SK-N-SH (cell line): ENCODE data around the gene ORMDL3. TPM values are rescaled to one million over a fixed set of nuclear protein-coding genes. Genes with fewer than 3 reads are reported as not detected.
"Not testable (repeated sequence)": the region's sequence is repeated elsewhere in the genome, so short reads cannot be mapped to it uniquely, and the experiment has no call there.

Source experiments
- CTCF ChIA-PET: fragments of 300-600, 350-600 bp; formaldehyde crosslinking; extraction: SDS; loops from one replicate; lab custom pipeline; 2021; lab: Yijun Ruan, JAX
- POLR2A ChIA-PET: fragments of 350-600 bp; sonication (Branson Sonifier 250); formaldehyde crosslinking; extraction: SDS; loops from one replicate; lab custom pipeline; 2020; ENCODE audit warnings: antibody characterized with exemption, inconsistent platforms; lab: Yijun Ruan, JAX
- DNase-seq: peaks from one replicate; pipeline ENCODE4 v3.0.0; 2012
- H2AFZ ChIP-seq: fragments of 200-600 bp; sonication (generic); 2 replicates; pipeline ENCODE4 v1.8.1; 2016; ENCODE audit warnings: antibody characterized with exemption, mild to moderate bottlenecking, low read depth
- H3F3A ChIP-seq: fragments of 200-600 bp; sonication (generic); replicated peaks from 2 replicates; pipeline ENCODE3; 2016; ENCODE audit warnings: antibody characterized with exemption, mild to moderate bottlenecking; ENCODE audit not compliant: insufficient read depth
- H3K27ac ChIP-seq, 2 experiments: fragments of 200-500 bp in 1 of 2; fragments of 200-600 bp in 1 of 2; sonication (Bioruptor generic) in 1 of 2; sonication (generic), shearing (Covaris generic) in 1 of 2; 2 replicates each; pipeline versions ENCODE4 v1.5.1 to v1.6.1; 2014 to 2016; ENCODE audit warnings: low read depth in 2 of 2, inconsistent platforms in 1 of 2, low read length in 1 of 2, mild to moderate bottlenecking in 1 of 2, mixed read lengths in 1 of 2
- H3K27me3 ChIP-seq: fragments of 200-600 bp; sonication (generic), shearing (Covaris generic); 2 replicates; pipeline ENCODE4 v1.6.1; 2016; ENCODE audit warnings: mixed run types; ENCODE audit not compliant: insufficient read depth
- H3K36me3 ChIP-seq, 2 experiments: fragments of 200-500 bp in 1 of 2; fragments of 200-600 bp in 1 of 2; sonication (Bioruptor generic) in 1 of 2; sonication (generic) in 1 of 2; replicated peaks in 1 of 2; 2 replicates each; pipeline versions ENCODE3 to v1.5.1; 2014 to 2016; ENCODE audit warnings: low read length in 1 of 2, mild to moderate bottlenecking in 1 of 2; ENCODE audit not compliant: insufficient read depth in 2 of 2, control insufficient read depth in 1 of 2
- H3K4me1 ChIP-seq, 2 experiments: fragments of 200-500 bp in 1 of 2; fragments of 200-600 bp in 1 of 2; sonication (Bioruptor generic) in 1 of 2; sonication (generic), shearing (Covaris generic) in 1 of 2; 2 replicates each; pipeline versions ENCODE4 v1.5.1 to v1.6.1; 2014 to 2016; ENCODE audit warnings: low read depth in 1 of 2, low read length in 1 of 2, mixed run types in 1 of 2; ENCODE audit not compliant: insufficient read depth in 2 of 2, control insufficient read depth in 1 of 2
- H3K4me2 ChIP-seq: fragments of 200-600 bp; sonication (generic), shearing (Covaris generic); 2 replicates; pipeline ENCODE4 v1.6.1; 2017; ENCODE audit warnings: mixed run types
- H3K4me3 ChIP-seq, 2 experiments: fragments of 200-500 bp in 1 of 2; fragments of 200-600 bp in 1 of 2; sonication (Bioruptor generic) in 1 of 2; sonication (generic), shearing (Covaris generic) in 1 of 2; 2 replicates each; pipeline versions ENCODE4 v1.5.1 to v1.8.1; 2014 to 2016; ENCODE audit warnings: low read depth in 2 of 2, inconsistent platforms in 1 of 2, low read length in 1 of 2, mild to moderate bottlenecking in 1 of 2, mixed read lengths in 1 of 2, moderate library complexity in 1 of 2
- H3K79me2 ChIP-seq: fragments of 200-600 bp; sonication (generic); 2 replicates; pipeline ENCODE4 v1.8.1; 2017; ENCODE audit warnings: mild to moderate bottlenecking; ENCODE audit not compliant: insufficient read depth
- H3K9ac ChIP-seq: fragments of 200-600 bp; sonication (generic); 2 replicates; pipeline ENCODE4 v1.6.1; 2017; ENCODE audit warnings: mixed run types
- H3K9me2 ChIP-seq: fragments of 200-600 bp; sonication (generic); 2 replicates; pipeline ENCODE4 v1.6.1; 2017; ENCODE audit warnings: mixed run types
- H3K9me3 ChIP-seq: fragments of 200-600 bp; sonication (generic); 2 replicates; pipeline ENCODE4 v1.6.1; 2017; ENCODE audit warnings: mixed run types, mild to moderate bottlenecking, moderate library complexity
- H4K20me1 ChIP-seq: fragments of 200-600 bp; sonication (generic); 2 replicates; pipeline ENCODE4 v1.6.1; 2017; ENCODE audit warnings: mild to moderate bottlenecking, mixed run types; ENCODE audit not compliant: insufficient read depth
- CHD2 ChIP-seq: fragments of 150-350 bp; IDR thresholded peaks from 2 replicates; pipeline ENCODE4 v1.6.1; 2018; ENCODE audit warnings: low read length; ENCODE audit not compliant: partially characterized antibody
- FOSL2 ChIP-seq: IDR thresholded peaks from 2 replicates; pipeline ENCODE4 v1.4.0; 2012; ENCODE audit warnings: low read depth, mild to moderate bottlenecking, moderate library complexity, borderline replicate concordance
- MAX ChIP-seq: IDR thresholded peaks from 2 replicates; pipeline ENCODE4 v1.4.0; 2012; ENCODE audit warnings: low read depth
- RAD21 ChIP-seq: IDR thresholded peaks from 2 replicates; pipeline ENCODE4 v1.6.1; 2012; ENCODE audit warnings: mild to moderate bottlenecking, low read length
- RCOR1 ChIP-seq: fragments of 150-350 bp; IDR thresholded peaks from 2 replicates; pipeline ENCODE4 v1.6.1; 2017; ENCODE audit warnings: antibody characterized with exemption, low read length
- SIN3A ChIP-seq: IDR thresholded peaks from 2 replicates; pipeline ENCODE4 v1.6.1; 2012; ENCODE audit warnings: low read depth, mild to moderate bottlenecking, low read length, moderate library complexity, borderline replicate concordance
- USF1 ChIP-seq: IDR thresholded peaks from 2 replicates; pipeline ENCODE4 v1.4.0; 2012; ENCODE audit warnings: low read depth, borderline replicate concordance
- ZBTB33 ChIP-seq: IDR thresholded peaks from 2 replicates; pipeline ENCODE4 v1.4.0; 2012; ENCODE audit warnings: low read depth, borderline replicate concordance
- WGBS: methylation state at CpG from one replicate; pipeline ENCODE4 v1.1.6; 2017; ENCODE audit warnings: low lambda C conversion rate; 5-methylcytosine and 5-hydroxymethylcytosine counted together
- polyA plus RNA-seq, 3 experiments: library from polyadenylated mRNA; depleted of rRNA; stranded (reverse); fragments of >200 nt; gene quantifications; 2 replicates each; pipeline ENCODE4 v1.2.3, GENCODE V29; 2012

ORMDL3 gene
- polyA plus RNA-seq, 1 of the 3 experiments (the other 2 are of a cell fraction) = 27.8 TPM

- POLR2A ChIA-PET = no interaction called here
- H3K79me2 ChIP-seq = no peaks in the 10 kb centered on the region
These were observed 21.6 kb upstream of the ORMDL3 start for GRCh38 chr17:39949028-39949427.

GRCh38 chr17:39948489-39948828 is 21.1 kb upstream of the ORMDL3 start:
- POLR2A ChIA-PET, H3K27me3 ChIP-seq: not testable (repeated sequence)
- WGBS = 91% methylated on average over 5 of the region's 5 CpGs

More at GRCh38 chr17:39949028-39949427, 21.6 kb upstream of the ORMDL3 start:
- Histone ChIP-seq H3K9me2 (no peaks in the 10 kb centered on the region), H3K4me1 (peaks cover 0 to 11% of the 10 kb centered on the region in 2 experiments; a peak in 1 of 4 replicates), H3K27me3 (no peaks in the 10 kb centered on the region), H3K4me3 (no peak overlapping the region), H3F3A (no peaks in the 10 kb centered on the region), H4K20me1 (no peaks in the 10 kb centered on the region), H3K27ac (no peak overlapping the region), H2AFZ (no peak overlapping the region), H3K4me2 (no peak overlapping the region), H3K36me3 (no peaks in the 10 kb centered on the region), H3K9me3 (no peaks in the 10 kb centered on the region), H3K9ac (no peak overlapping the region)
- CTCF ChIA-PET = interaction anchor here (3.5 kb wide), 1 partner anchor 9 kb away, joined by 13 read pairs; no protein-coding TSS in a partner anchor
- TF ChIP-seq ZBTB33 (no peak), FOSL2 (no peak)
- 76% methylated on average over 2 of the region's 2 CpGs for WGBS
- DNase-seq = no peak

GRCh38 chr17:39946551-39947330 is 19.3 kb upstream of the ORMDL3 start:
- Histone ChIP-seq H3K27ac (no peak overlapping the region), H3F3A (no peaks in the 10 kb centered on the region), H3K9me3 (no peaks in the 10 kb centered on the region), H2AFZ (no peak overlapping the region), H3K4me3 (no peak overlapping the region), H3K27me3 (no peaks in the 10 kb centered on the region), H4K20me1 (no peaks in the 10 kb centered on the region), H3K4me1 (no peaks in the 10 kb centered on the region; a peak in 1 of 4 replicates), H3K79me2 (no peaks in the 10 kb centered on the region), H3K9me2 (no peaks in the 10 kb centered on the region), H3K9ac (no peak overlapping the region), H3K4me2 (no peak overlapping the region), H3K36me3 (no peaks in the 10 kb centered on the region)
- no peak for DNase-seq
- 78% methylated on average over 8 of the region's 15 CpGs for WGBS
- POLR2A ChIA-PET = no interaction called here
- TF ChIP-seq ZBTB33 (no peak), CHD2 (no peak), USF1 (no peak), SIN3A (no peak), RCOR1 (no peak), RAD21 (no peak), MAX (no peak)
- CTCF ChIA-PET = interaction anchor here (0.9 to 1.7 kb wide), 3 partner anchors 12 to 74 kb away, joined by 4 to 7 read pairs (median 4); partner anchors contain the start of gene PSMD3

More at GRCh38 chr17:39948489-39948828, 21.1 kb upstream of the ORMDL3 start:
- not testable (repeated sequence) for H3K9ac ChIP-seq, H3K27ac ChIP-seq, H3K9me2 ChIP-seq, H3K79me2 ChIP-seq, H2AFZ ChIP-seq, H3F3A ChIP-seq, H3K4me3 ChIP-seq, DNase-seq, H3K9me3 ChIP-seq, H4K20me1 ChIP-seq, H3K4me1 ChIP-seq, H3K4me2 ChIP-seq, H3K36me3 ChIP-seq
- CTCF ChIA-PET = interaction anchor here (0.6 kb wide), 1 partner anchor 78 kb away, joined by 3 read pairs; no protein-coding TSS in a partner anchor
